Hematopoietic multipotent progenitor cell treated with erythropoietin and hydrocortisone succinate and interleukin-3 and kit ligand, for 4 days (in vitro differentiated cells): ENCODE data around the gene GALNT15.

Experiments used
- DNase-seq: peaks from one replicate; pipeline ENCODE4 v3.0.0-alpha.2; 2015

Gene GALNT15

DNA sequence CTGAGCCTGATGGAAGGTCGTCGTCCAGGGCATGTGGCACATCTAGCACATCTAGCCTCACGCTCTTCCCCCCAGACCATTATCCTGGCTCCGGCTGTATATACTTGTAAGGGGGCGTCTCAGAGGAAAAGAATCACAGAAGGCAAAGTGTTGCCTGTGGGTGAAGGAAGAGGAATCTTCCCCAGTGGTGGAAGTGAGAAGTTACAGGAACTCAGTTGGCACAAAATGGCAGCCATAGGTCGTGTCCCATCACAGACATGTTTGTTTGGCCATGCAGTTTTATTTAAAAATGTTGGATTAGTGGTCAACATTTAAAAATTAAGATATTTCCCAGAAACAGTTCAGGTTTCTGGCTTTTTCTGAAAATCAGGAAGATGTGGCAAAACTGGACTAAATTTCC lies 13.6 kb downstream of the GALNT15 start:
- no peak for DNase-seq

GRCh38 chr3:16189201-16189600 lies 14.7 kb downstream of the GALNT15 start:
- no peak for DNase-seq

GRCh38 chr3:16190704-16191103 lies 16.2 kb downstream of the GALNT15 start:
- no peak for DNase-seq

DNA sequence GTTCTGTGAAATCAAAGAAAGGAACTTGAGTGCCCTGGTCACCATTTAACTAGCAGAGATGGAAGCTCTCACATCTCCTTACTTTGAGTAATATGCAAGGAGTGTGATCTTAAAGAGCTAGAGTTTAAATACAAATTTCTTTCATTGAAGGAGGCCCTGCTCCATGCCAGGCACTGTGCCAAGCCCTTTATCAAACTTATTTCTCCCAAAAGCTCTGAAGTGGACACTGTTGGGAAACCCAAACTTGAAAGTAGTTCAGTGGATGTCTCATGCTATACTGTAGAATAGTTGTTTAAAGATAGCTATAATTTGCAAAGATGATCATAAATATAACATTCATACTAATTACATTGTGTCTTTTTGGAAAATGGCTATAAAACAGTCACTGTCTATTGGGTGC lies 17.1 kb downstream of the GALNT15 start:
- no peak for DNase-seq

DNA sequence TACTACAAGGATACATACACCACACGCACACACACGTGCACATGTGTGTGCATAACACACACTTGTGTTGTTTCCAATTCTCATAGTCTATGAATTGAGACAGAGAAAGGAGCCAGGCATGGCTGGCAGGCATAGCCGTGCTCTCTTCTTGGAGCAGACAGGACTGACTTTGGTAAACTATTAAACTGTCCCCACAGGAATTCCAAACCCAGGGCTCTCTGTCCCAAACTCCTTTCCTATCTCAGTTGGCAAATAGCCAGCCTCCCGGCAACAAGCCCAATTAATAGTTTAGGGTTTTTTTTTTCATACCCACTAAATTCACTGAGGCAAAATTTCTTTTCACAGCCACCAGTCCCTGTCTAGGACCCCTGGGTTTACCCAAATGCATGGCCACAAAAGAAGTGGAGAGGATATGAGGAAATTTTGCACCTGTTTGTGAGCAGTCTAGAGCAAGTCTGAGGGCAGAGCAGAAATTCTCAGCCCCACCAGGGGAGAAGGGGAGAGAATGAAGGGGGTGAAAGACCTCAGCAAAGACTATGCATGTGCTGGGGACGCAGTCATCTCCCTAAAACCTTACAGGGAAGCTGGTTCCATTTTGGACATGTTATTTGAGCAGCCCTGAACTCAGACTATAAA lies 17.8 kb downstream of the GALNT15 start:
- no peak for DNase-seq

GRCh38 chr3:16198427-16198826 lies 23.9 kb downstream of the GALNT15 start:
- no peak for DNase-seq

DNA sequence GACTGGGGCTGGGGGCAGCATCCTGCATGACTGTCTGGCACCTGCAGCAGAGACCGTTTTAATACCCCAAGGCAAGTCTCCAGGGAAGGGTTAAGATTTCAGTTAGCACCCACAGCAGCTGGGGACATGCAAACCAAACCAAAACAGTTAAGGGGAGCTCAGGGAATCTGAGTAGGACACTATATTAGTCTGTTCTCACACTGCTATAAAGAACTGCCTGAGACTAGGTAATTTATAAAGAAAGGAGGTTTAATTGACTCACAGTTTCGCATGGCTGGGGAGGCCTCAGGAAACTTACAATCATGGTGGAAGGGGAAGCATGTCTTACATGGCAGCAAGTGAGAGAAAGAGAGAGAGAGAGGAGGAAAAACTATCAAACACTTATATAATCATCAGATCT lies 25.3 kb downstream of the GALNT15 start:
- DNase-seq, result no peak

- no peak for DNase-seq
These were observed 25.9 kb downstream of the GALNT15 start for GRCh38 chr3:16200411-16200810.

DNA sequence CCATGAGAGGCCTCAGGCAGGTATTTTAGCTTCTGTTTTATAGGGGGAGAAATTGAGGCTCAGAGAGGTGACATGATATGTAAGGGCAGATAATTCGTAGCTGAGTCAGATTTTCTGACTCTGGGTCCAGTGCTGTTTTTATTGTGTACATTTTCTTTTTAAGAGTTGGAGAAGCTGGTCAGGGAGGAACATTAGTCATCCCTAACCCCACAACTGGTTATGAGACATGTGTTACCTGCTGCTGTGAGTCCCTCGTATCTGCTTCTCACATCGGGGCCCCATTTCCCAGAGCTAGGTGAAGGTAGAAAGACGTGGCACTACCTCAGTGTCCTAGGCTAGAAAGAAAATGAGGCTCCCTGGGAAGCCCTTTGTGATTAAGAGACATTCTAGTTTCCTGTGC lies 28.6 kb downstream of the GALNT15 start:
- no peak for DNase-seq

DNA sequence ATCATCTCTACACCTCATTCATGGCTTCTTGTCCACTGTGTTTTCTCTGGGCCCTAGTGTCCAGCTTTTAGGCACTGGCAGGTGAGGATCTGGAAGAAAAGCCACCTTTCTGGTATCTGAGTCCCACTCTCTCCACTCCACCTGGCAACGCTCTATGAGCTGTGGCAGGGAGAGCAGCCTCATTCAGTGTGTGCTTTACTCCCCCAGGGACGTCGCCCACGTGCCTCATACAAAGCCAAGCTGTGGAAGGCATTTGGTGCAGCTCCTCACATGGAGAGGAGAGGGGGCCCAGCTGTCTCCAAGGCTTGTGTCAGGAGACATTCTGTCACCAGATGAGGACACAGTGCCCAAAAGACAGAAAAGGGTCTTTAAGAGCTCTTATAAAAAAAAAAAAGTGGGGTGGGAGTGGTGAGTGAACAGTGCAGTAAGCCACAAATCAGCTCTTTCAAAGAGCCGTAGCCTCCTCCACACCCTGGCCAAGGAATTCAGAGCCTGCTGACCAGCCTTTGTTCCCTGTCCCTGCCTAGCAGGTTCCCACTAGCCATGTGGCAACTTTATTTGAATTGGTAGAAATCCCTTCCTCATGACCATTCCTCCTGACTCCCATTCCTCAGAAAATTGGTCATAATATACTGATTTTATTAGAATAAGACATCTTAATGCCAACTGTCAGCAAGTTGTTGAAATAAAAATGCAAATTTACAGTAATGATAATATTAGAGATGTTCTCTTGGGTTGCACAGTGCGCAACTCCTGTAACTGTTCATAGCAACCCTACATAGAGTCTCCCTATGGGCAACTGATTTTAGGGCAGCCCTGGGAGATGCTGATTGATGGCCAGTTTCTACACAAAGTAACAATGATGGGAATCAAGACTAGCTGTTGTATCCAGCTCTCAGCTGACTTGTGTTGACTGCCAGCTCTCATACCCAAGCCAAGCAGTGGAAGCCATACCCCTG lies 29.5 kb downstream of the GALNT15 start:
- no peak for DNase-seq

GRCh38 chr3:16204751-16205150 lies 30.3 kb downstream of the GALNT15 start:
- DNase-seq, result no peak

- no peak for DNase-seq
These were observed 30.8 kb downstream of the GALNT15 start for GRCh38 chr3:16205156-16205870.

GRCh38 chr3:16207031-16207430 lies 32.6 kb downstream of the GALNT15 start:
- no peak for DNase-seq

GRCh38 chr3:16211176-16211904 lies 36.9 kb downstream of the GALNT15 start:
- DNase-seq, result no peak

- no peak for DNase-seq
These were observed 39.9 kb downstream of the GALNT15 start for GRCh38 chr3:16214366-16214765.

DNA sequence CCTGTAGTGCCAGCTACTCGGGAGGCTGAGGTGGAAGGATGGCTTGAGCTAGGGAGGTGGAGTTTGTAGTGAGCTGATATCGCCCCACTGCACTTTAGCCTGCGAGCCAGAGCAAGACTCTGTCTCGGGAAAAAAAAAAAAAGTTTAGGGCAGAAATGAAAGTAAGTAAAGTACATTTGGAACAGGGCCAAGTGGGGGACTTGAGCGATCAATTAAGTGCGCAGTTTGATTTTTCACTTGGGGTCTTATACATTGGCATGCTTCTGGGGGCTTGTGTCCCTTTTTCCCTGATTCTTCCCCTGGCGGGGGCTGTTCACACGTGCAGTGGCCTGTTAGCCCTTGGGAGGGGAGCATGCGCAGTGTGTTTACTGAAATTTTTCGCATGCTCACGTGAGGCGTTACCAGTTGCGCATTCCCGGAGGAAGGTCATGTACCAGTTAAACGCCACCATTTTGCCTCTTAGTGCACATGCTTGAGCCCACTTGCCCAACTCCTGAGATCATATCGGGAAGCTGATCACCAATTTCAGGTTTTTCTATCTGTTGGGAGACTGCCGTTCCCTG lies 42.0 kb downstream of the GALNT15 start:
- no peak for DNase-seq

DNA sequence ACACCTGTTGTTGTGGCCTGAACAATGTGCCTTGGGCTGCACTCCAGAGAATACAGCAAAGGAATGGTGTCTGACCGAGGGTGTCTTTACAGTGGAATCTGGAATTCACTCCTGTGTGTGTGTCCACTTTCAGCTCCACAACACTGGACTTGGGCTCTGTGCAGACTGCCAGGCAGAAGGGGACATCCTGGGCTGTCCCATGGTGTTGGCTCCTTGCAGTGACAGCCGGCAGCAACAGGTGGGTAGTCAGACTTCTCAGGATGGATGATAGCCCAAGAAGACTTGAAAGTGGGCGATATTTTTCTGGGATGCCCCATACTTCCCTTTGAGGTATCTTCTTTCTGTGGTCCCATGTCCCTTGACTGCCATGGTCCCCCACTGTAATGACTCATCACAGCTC lies 45.3 kb downstream of the GALNT15 start:
- no peak for DNase-seq

DNA sequence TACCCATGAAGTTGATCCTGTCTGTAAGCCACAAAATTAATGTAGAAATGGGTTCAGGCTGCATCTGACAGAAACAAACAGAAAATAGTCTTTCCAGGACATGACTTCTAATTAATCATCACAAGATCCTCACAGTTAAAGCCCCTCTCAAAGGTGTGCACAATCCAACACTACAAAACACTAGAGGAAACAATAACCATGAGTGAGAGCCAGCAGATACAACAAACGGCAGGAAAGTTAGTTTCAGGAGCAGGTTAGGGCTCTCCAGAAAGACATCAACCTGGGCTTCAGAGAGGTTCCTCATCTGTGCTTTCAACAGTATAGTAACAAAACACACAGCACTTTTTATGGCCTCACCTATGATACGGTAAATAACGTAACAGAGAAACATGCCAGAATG lies 47.5 kb downstream of the GALNT15 start:
- no peak for DNase-seq

DNA sequence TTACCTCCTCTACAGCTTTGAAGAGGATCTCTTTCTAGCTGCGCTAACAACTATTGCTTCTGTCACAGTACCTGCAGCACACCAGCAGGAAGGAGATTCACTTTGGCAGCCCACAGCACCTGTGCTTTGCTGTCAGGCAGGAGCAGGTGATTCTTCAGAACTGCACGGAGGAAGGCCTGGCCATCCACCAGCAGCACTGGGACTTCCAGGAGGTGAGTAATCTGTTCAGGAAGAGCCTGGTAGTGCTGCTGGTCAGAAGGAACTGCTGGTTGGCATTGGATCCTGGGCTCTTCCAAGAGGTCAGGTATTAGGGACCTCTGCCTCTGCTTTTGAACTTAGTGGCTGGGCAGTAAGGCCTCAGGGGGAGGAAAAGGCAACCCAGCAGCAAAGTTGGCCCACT lies 48.1 kb downstream of the GALNT15 start:
- no peak for DNase-seq

DNA sequence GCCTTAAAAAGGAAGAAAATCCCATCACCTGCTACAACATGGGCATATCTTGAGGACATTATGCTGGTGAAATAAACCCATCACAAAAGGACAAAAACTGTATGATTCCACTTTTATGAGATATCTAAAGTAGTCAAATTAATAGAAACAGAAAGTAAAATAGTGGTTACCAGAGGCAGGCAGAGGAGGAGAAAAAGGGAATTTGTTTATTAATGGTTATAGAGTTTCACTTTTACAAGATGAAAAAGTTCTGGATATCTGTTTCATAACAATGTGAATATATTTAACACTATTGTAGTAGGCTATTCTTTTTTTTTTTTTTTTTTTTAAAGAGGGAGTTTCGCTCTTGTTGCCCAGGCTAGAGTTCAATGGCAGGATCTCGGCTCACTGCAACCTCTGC lies 49.8 kb downstream of the GALNT15 start:
- no peak for DNase-seq

DNA sequence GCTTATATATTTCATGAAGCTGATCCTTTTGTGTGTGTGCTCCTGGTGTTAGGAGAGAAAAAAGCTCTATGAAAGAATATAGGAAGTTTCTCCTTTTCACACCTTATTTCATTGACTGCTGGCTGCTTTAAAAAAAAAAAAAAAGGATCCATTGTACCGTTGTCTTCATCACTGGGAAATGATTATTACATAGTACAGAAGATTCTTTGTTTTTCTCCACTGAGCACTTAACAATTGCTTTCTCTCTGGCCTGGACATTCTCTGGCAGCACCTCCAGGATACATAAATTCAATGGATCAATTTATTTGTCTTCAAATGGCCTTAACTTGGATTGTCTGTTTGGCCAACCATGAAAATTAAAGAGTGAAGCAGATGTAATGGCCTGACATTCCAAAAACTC lies 53.1 kb downstream of the GALNT15 start:
- no peak for DNase-seq

DNA sequence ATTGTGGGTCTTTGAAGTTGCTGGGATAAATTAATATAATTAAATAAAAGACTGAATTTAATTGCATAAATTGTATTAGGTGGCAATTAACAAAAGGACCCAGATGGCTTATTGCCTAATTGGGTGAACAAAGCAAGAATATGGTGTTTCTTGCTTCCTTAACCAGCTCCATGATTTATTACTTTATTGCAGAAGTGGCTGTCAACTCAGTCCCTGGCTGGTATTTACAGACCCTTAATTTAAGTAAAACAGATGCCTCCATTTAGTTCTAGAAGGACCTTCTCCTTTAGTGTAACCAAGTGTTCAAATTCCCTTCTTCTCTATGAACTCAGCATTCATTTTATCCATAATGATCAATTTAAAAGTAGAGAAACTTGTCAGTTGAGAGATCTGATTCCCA lies 55.2 kb downstream of the GALNT15 start:
- peak; percentile 16 for DNase-seq

DNA sequence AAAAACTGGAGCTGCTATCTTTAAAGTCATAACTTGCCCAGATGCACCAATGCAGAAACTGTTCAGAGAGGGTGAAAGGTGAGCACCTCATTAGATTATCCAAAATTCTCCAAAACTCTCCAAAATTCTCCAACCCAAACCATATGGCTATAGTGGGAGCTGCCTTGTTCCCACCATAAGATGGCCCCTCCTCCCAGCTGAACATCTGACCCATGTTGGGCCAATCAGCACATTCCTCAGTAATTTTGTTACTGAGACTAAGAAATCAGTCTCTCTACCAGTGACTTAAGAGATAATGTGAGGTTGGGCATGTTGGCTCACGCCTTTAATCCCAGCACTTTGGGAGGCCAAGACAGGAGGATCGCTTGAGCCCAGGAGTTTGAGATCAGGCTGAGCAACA lies 57.5 kb downstream of the GALNT15 start:
- no peak for DNase-seq
